ENCODE data around the gene UNC45B.
"Not testable (repeated sequence)": the region's sequence is repeated elsewhere in the genome, so short reads cannot be mapped to it uniquely, and the experiment has no call there.

UNC45B gene, protein sequence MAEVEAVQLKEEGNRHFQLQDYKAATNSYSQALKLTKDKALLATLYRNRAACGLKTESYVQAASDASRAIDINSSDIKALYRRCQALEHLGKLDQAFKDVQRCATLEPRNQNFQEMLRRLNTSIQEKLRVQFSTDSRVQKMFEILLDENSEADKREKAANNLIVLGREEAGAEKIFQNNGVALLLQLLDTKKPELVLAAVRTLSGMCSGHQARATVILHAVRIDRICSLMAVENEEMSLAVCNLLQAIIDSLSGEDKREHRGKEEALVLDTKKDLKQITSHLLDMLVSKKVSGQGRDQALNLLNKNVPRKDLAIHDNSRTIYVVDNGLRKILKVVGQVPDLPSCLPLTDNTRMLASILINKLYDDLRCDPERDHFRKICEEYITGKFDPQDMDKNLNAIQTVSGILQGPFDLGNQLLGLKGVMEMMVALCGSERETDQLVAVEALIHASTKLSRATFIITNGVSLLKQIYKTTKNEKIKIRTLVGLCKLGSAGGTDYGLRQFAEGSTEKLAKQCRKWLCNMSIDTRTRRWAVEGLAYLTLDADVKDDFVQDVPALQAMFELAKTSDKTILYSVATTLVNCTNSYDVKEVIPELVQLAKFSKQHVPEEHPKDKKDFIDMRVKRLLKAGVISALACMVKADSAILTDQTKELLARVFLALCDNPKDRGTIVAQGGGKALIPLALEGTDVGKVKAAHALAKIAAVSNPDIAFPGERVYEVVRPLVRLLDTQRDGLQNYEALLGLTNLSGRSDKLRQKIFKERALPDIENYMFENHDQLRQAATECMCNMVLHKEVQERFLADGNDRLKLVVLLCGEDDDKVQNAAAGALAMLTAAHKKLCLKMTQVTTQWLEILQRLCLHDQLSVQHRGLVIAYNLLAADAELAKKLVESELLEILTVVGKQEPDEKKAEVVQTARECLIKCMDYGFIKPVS

DNA sequence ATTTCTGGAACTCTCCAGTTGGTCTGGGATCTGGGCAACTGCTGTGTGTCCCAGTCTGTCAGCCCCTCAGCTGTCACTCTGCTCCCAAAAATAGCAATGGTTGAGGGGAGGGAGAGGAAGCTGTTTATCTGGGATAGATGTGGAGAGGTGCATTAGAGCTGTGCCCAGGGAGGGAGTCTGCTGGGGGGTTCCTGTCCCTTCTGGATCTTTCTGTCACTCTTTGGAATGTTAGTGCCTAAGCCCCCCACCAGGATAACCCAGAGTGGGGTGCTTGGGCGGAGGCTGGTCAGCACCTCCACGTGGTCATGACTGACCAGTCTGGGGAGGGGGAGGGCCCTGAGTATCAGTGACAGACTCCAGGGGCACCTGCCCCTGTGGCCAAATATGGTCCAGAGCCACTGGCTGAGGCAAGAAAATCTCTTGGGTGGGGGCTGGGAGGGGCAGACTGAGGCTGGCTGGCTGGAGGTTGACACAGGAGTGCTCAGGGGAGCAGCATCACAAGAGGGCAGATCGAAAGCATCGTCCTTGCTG, at the start of gene UNC45B:
Gene UNC45B, plus strand, starts transcription at position 443 of the 531 bp plus-strand sequence. CDS start 447 bp downstream, outside the sequence.
- DNase-seq: no peak

GRCh38 chr17:35099908-35100307, 47.7 kb upstream of the UNC45B start:
- no peak for DNase-seq

DNA sequence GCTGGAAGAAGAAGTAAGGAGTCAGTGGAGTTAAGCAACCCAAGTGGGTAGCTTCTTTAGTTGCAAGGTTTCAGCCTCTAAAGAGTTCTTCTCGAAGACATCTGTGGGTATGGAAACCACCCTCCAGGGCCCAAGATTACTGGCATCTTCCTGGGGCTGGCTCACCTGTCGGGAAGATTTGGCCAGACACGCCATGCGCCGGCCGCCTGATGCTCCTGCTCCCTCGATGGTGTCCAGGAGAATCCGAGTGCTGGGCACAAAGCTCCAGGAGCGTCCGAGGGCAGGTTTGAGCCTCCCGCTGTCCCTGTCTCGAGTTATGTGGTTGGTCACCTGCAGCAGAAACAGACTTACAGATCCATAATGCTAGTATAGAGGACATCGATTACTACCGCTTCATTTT, 46.6 kb upstream of the UNC45B start:
- DNase-seq: no peak

GRCh38 chr17:35101725-35102124, 45.9 kb upstream of the UNC45B start:
- DNase-seq: no peak

DNA sequence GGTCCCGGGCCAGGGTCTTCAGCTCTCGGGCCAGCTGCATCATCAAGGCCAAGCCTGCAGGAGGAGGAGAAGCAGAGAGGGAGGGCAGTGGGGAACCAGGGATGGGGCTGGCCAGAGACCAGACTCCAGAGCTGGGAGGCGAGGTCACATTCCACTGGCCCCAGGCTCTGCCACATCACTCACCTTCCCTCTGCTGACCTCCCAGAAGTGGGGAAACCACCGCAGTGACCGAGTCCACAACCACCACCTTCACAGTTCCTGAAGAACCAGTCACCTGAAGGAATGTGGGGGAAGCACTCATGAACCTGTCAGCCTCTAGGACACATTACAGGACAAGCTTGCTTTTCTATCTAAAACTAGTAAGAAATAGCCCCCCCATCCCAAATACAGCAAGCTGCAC, 44.3 kb upstream of the UNC45B start:
- no peak for DNase-seq

- DNase-seq: no peak
These were observed 42.7 kb upstream of the UNC45B start for GRCh38 chr17:35104844-35105450.

DNA sequence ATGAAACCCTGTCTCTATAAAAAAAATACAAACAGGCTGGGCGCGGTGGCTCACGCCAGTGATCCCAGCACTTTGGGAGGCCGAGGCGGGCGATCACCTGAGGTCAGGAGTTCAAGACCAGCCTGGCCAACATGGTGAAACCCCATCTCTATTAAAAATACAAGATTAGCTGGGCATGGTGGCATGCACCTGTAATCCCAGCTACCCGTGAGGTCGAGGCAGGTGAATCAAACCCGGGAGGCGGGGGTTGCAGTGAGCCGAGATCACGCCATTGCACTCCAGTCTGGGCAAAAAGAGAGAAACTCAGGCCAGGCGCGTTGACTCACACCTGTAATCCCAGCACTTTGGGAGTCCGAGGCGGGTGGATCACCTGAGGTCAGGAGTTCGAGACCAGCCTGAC, 36.8 kb upstream of the UNC45B start:
- not testable (repeated sequence) for DNase-seq

- DNase-seq: no peak
These were observed 30.8 kb upstream of the UNC45B start for GRCh38 chr17:35116845-35117244.

DNA sequence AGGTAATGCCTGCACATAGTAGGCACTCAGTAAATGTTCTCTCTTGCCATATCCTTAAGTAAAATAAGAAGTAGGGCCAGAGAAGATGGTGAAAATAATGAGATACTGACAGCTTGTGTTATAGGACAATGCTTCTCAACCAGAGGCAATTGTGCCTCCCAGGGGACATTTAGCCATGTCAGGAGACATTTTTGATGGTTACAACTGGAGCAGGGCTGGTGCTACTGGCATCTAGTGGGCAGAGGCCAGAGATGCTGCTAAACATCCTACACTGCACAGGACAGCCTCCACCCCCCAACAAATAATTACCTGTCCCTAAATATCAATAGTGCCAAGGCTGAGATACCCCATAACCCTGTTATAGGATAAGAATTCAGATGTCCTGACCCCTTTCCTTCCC, 29.6 kb upstream of the UNC45B start:
- no peak for DNase-seq

- DNase-seq: peak; percentile 39
These were observed 28.0 kb upstream of the UNC45B start, which contains the start of gene RAD51D for GRCh38 chr17:35119370-35120165. TSS of gene RAD51D (minus strand) at chr17:35119860. CDS start at chr17:35119613, 247 bp downstream.

GRCh38 chr17:35121315-35121714, 26.3 kb upstream of the UNC45B start, which contains the start of gene FNDC8:
TSS of gene FNDC8 (plus strand) at chr17:35121615. CDS start at chr17:35121694, 79 bp downstream.
- DNase-seq: no peak

DNA sequence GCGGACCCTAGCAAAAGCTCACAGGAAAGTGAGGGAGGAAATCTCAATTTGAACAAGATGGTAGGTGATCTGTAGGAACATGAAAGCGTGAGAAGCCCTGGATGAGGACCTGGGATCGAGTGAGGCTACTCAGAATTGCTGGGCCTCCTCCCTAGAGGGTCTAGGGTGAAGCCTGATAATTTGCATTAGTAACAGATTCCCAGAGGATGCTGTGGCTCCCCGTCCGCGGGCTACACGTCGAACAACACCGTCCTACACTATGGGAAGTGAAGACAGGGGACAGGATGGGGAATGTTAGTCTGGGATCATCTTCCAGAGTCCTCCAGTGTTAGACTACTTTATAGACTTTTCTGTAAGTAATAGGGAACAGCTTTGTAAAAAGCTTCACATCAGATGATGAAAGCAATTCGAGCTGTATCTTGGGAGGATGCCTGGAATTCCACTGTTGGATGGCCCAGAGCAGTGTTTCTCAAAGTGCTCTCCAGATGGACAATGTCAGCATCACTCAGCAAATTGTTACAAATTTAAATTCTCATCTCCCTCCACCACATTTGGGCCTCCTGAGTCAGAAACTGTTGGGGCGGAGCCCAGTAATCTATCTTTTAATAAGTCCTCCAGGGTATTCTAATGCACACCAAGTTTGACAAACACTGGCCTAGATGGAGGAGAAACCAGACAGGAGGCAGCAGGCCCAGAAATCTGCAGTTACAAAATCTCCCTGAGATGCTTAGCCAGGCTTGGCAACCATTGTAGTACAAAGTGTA, 19.7 kb upstream of the UNC45B start:
- DNase-seq: no peak

DNA sequence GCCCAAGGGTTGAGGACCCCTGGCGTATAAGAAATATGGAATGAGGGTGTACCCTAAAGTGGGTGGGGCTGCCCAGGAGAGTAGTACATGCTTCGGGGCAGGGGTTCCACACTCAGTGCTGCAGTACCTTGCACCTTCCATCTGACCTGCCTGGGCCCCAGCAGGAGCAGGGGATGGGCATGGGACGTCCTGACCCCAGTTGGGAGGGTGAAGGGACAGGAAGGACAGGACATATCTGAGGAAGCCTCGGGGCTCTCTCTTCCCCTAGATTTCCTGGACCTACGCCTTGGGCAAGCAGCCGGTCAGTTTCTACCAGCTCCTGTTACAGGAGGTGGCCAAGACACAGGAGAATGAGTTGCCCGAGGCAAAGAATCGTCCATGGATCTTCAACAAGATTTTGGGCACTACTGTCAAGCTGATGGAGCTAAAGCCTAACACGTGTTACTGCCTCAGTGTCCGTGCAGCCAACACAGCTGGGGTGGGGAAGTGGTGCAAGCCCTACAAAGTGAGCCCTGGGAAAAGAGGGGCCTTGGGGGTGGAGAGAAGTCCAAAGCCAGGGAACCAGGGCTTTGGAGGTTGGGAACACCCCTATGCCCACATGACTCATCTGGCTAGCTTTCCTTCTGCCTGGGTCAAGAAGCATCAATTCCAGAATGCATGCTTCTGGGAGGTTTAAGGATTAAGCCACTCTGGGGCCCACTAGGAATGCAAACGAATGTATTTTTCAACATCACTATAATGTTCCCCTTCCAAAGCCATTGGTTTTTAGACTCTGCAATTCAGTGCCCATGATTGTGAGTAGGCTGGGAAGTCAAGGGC, 18.3 kb upstream of the UNC45B start:
- DNase-seq: no peak

- DNase-seq: no peak
These were observed 17.7 kb upstream of the UNC45B start for GRCh38 chr17:35129973-35130351.

- no peak for DNase-seq
These were observed 17.2 kb upstream of the UNC45B start for GRCh38 chr17:35130392-35130791.

GRCh38 chr17:35132099-35132498, 15.5 kb upstream of the UNC45B start:
- no peak for DNase-seq

DNA sequence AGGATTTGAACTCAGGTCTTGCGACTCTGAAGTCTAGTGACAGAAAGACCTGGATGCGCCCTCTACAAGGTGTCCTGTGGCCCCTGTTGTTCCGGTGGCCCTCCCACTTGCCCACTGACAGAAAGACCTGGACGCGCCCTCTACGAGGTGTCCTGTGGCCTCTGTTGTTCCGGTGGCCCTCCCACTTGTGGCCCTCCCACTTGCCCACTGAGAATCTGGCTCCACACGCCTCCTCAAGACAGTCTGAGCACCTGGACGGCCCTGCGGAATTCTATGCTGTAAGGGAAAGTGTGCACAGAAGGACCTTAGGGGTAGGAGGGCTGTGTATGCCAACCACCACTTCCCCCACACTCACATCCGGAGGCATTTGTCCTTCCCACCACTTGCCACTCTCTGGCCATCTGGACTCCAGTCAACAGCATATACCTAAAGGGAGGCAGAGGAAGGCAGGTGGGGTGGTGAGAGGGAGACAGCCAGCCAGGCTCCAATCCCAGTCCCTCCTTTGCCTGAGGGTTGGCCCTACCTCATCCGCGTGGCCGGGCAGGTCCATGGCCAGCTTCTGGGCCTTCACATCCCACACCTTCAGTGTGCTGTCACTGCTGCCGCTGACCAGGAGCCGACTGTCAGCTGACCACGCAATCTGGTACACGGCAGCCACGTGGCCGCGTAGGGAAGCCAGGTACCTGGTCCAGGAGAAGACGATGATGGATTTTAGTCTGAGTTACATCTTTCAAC, 14.6 kb upstream of the UNC45B start:
- no peak for DNase-seq

DNA sequence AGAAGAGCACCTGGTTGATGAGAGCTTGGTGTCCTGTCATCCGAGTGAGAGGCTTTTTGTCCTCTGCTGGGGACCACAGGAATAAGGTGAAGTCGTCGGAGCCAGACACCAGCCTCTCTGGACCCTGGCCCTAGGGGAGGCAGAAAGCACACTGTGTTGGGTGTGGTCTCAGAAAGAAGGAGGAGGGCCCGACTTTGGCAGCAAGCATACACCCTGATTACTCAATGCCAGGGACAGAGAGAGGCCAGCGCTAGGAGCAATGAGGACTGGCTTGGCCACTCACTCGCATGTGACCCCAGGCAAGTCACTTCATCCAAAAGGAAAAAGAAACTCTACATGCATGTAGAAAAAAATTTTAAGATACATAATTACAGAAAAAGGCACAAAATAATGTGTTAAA, 12.3 kb upstream of the UNC45B start:
- no peak for DNase-seq

DNA sequence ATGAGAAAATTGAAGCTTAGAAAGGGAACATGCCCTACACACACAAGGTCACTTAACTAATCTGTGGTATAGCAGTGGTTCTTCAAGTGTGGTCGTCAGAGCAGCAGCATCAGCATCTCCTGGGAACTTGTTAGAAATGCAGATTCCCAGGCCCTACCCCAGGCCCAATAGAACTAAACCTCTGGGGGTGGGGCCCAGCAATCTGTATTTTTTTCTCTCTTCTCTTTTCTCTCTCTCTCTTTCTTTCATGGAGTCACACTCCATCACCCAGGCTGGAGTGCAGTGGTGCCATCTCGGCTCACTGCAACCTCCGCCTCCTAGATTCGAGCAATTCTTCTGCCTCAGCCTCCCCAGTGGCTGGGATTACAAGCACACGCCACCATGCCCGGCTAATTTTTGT, 9.4 kb upstream of the UNC45B start:
- DNase-seq: no peak
